Measurements from ENCODE around the gene PWWP2B. TPM values are rescaled to one million over a fixed set of nuclear protein-coding genes. Genes with fewer than 3 reads are reported as not detected.

The PWWP2B gene
- total and polyA plus RNA-seq, 2 of the 13 experiments (the other 11 are each of a cell fraction or from before 2014, with no cell fraction given) = 2.3 to 4.7 TPM

DNA sequence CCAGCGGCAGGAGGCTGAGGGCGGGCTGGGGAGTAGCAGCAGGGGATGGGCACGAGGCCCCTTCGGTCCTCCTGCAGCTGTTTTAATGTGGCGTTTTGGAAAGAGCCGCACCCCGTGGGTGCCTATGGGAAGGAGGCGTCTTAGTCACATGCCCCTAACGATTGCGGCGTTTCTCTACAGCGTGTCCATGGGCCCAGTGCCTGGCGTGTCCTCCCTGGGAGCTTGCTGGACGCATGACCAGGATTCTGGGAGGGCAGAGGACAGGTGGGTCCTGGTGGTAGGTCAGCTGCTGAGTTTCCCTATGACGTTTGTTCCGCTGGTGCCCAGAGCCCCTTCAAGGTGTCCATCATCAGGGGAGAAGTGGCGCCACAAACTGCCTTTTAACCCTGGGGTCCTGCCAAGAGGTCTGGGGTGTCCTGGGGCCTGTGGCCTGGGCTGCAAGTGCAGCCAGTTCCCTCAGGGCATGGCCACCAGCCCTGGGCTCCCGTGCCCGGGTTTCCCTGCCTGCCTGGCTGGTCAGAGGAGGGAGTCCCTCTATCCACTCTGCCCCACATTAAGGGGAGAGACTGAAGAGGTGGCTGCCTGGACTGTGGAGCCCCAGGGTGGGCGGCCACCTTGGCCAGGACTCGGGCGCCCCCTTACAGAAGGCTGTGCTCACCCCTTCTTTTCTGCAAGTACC is 48.7 kb downstream of the PWWP2B start:
- Histone ChIP-seq H4K20me1 (ENCODE audit: insufficient read depth, low read length) (no peaks in the 10 kb centered on the region), H3K4me3 (replicated peaks in 1 of 3; ENCODE audit: insufficient read depth in 1 of 3, low read depth in 2 of 3, low read length in 3 of 3) (no peak overlapping the region), H3K36me3 (replicated peaks in 1 of 2; ENCODE audit: control insufficient read depth in 1 of 2, insufficient read depth in 2 of 2, low read length in 2 of 2) (no peaks in the 10 kb centered on the region), H3K27ac (ENCODE audit: extremely low read length, insufficient read depth, low read length) (no peak overlapping the region), H3K9ac (ENCODE audit: insufficient read depth, low read depth, low read length) (no peak overlapping the region), H3K27me3 (ENCODE audit: control insufficient read depth in 1 of 2, insufficient read depth in 2 of 2, low read length in 2 of 2) (no peaks in the 10 kb centered on the region; a peak in 1 of 5 replicates), H3K9me3 (ENCODE audit: low read length) (no peaks in the 10 kb centered on the region), H2AFZ (ENCODE audit: low read length) (no peak overlapping the region), H3K79me2 (ENCODE audit: insufficient read depth, low read length) (no peaks in the 10 kb centered on the region), H3K4me1 (ENCODE audit: insufficient read depth, low read length) (peaks cover 47% of the 10 kb centered on the region), H3K4me2 (ENCODE audit: low read depth, low read length) (0 out of 2 replicates have a peak overlapping the region, but pooled peaks have one; percentile 28)
- no peak for ATAC-seq
- ChIA-PET POLR2A (interaction anchor here (1.8 kb wide), 1 partner anchor 11 kb away, joined by 4 read pairs; no protein-coding TSS in a partner anchor), CTCF (ENCODE audit: low intra/inter-chr PET ratio, low total read pairs) (interaction anchor here (1.1 kb wide), 1 partner anchor 8 kb away, joined by 4 read pairs; no protein-coding TSS in a partner anchor)
- intact Hi-C loops (cut with micrococcal nuclease; ENCODE audit: unreplicated experiment) (loop anchor here (2.0 kb wide), 1 partner anchor 57 kb away; no protein-coding TSS in a partner anchor), in situ Hi-C loops (cut with HindIII; ENCODE audit: extremely low pct_ligation_motif_present, low pct_unique_long_range_greater_than_20kb) (no loop called here)
- no peak for FAIRE-seq
- BruUV-seq (replicated peaks) = no TSS peak
- TF ChIP-seq HNRNPLL (IDR thresholded peaks at IDR 0.05; ENCODE audit: low read depth, low read length, poor library complexity, severe bottlenecking) (peak; percentile 18), AFF4 (CRISPR knock-in tag; IDR thresholded peaks at IDR 0.05) (no peak)
- no peak for DNase-seq (ENCODE audit: low spot score)
- 73% methylated on average over 18 of the region's 22 CpGs for WGBS (ENCODE audit: low lambda C conversion rate)
